PC-3 (cell line): ENCODE measurements around the gene SESN1. TPM values are rescaled to one million over a fixed set of nuclear protein-coding genes. Genes with fewer than 3 reads are reported as not detected.

Experiments used
- ATAC-seq: fragments of 200-7000 bp; cut with Tn5 transposase; 2 replicates; pipeline ENCODE4 v1.9.1; 2020; ENCODE audit warnings: mild to moderate bottlenecking, moderate library complexity
- BruUV-seq: library from RNA; stranded (reverse); fragments of 400-500 nt; replicated peaks from 2 replicates; lab custom pipeline; 2021; lab: Mats Ljungman, UMichigan
- CTCF ChIA-PET: fragments of 300-600 bp; sonication (Branson Sonifier 250); formaldehyde crosslinking; loops from one replicate; lab custom pipeline; 2022; ENCODE audit warnings: antibody characterized with exemption; lab: Charles Lee
- POLR2A ChIA-PET: fragments of 300-600 bp; sonication (Branson Sonifier 250); formaldehyde crosslinking; loops from one replicate; lab custom pipeline; 2022; ENCODE audit warnings: antibody characterized with exemption; ENCODE audit not compliant: unreplicated experiment; lab: Charles Lee
- DNase-seq: peaks from one replicate; pipeline ENCODE4 v3.0.0-alpha.2; 2015
- H2AFZ ChIP-seq: fragments of 300-600 bp; sonication (generic); 2 replicates; pipeline ENCODE4 v1.6.0; 2016; ENCODE audit warnings: antibody characterized with exemption, low read length
- H3F3A ChIP-seq: fragments of 300-600 bp; sonication (generic); one replicate; pipeline ENCODE4 v1.6.0; 2017; ENCODE audit warnings: antibody characterized with exemption, low read length, control low read depth, mild to moderate bottlenecking; ENCODE audit not compliant: unreplicated experiment
- H3K27ac ChIP-seq: fragments of 300-600 bp; sonication (generic); 2 replicates; pipeline ENCODE4 v1.5.1; 2016; ENCODE audit warnings: mild to moderate bottlenecking, low read length
- H3K27me3 ChIP-seq: fragments of 300-600 bp; sonication (generic); 2 replicates; pipeline ENCODE4 v1.6.1; 2016; ENCODE audit warnings: low read length, mixed read lengths
- H3K36me3 ChIP-seq: fragments of 300-600 bp; sonication (generic); 2 replicates; pipeline ENCODE4 v1.6.1; 2016; ENCODE audit warnings: low read depth, mixed run types, low read length, mixed read lengths
- H3K4me1 ChIP-seq: fragments of 300-600 bp; sonication (generic); 2 replicates; pipeline ENCODE4 v1.5.1; 2016; ENCODE audit warnings: low read length; ENCODE audit not compliant: insufficient read depth
- H3K4me2 ChIP-seq: fragments of 300-600 bp; sonication (generic); 2 replicates; pipeline ENCODE4 v1.6.0; 2016; ENCODE audit warnings: low read length
- H3K4me3 ChIP-seq: fragments of 300-600 bp; sonication (generic); 2 replicates; pipeline ENCODE4 v1.5.1; 2016; ENCODE audit warnings: mild to moderate bottlenecking, low read length, mixed read lengths
- H3K79me2 ChIP-seq: fragments of 300-600 bp; sonication (generic); 2 replicates; pipeline ENCODE4 v1.6.1; 2017; ENCODE audit warnings: low read length, mixed read lengths
- H3K9ac ChIP-seq: fragments of 300-600 bp; sonication (generic); 2 replicates; pipeline ENCODE4 v1.6.0; 2016; ENCODE audit warnings: mild to moderate bottlenecking, low read length
- H3K9me2 ChIP-seq: fragments of 300-600 bp; sonication (generic); replicated peaks from 2 replicates; pipeline ENCODE4 v1.6.1; 2016; ENCODE audit warnings: mixed run types, low read length, mixed read lengths
- H3K9me3 ChIP-seq: fragments of 300-600 bp; sonication (generic); 2 replicates; pipeline ENCODE4 v1.6.1; 2016; ENCODE audit warnings: low read length, mixed read lengths
- H4K20me1 ChIP-seq: fragments of 300-600 bp; sonication (generic); 2 replicates; pipeline ENCODE4 v1.6.1; 2016; ENCODE audit warnings: low read length, mixed read lengths
- CTCF ChIP-seq: fragments of 300-600 bp; sonication (generic); conservative IDR thresholded peaks from 2 replicates; pipeline ENCODE4 v1.5.1; 2017; ENCODE audit warnings: antibody characterized with exemption, low read depth, mild to moderate bottlenecking, low read length
- EZH2 ChIP-seq: fragments of 300-600 bp; sonication (generic); IDR thresholded peaks from one replicate; pipeline ENCODE4 v1.6.1; 2017; ENCODE audit warnings: antibody characterized with exemption, mild to moderate bottlenecking, low read length; ENCODE audit not compliant: unreplicated experiment
- EZH2phosphoT487 ChIP-seq: fragments of 300-600 bp; sonication (generic); IDR thresholded peaks from 2 replicates; pipeline ENCODE4 v1.6.1; 2018; ENCODE audit warnings: mild to moderate bottlenecking, antibody characterized with exemption, low read length, borderline replicate concordance
- intact Hi-C: fragments of 100-400 bp; cut with micrococcal nuclease; formaldehyde crosslinking; loops from 2 replicates; pipeline ENCODE4 v1.9.0; 2023
- total RNA-seq: library from RNA; depleted of rRNA; stranded (reverse); fragments of >200 nt; gene quantifications from 2 replicates; pipeline ENCODE4 v1.2.3, GENCODE V29; 2014

SESN1 gene
- total RNA-seq, 1 experiment from 2014 or later: 3.4 TPM

- Histone ChIP-seq H3K27ac (no peak overlapping the region), H3K4me3 (no peak overlapping the region), H4K20me1 (no peaks in the 10 kb centered on the region), H2AFZ (no peak overlapping the region), H3K36me3 (no peaks in the 10 kb centered on the region), H3K9me2 (no peaks in the 10 kb centered on the region), H3K27me3 (no peaks in the 10 kb centered on the region), H3K4me1 (peaks cover 13% of the 10 kb centered on the region), H3K9me3 (no peaks in the 10 kb centered on the region), H3F3A (no peaks in the 10 kb centered on the region), H3K79me2 (no peaks in the 10 kb centered on the region), H3K9ac (no peak overlapping the region), H3K4me2 (no peak overlapping the region)
- ChIA-PET POLR2A (no interaction called here), CTCF (no interaction called here)
- no peak for TF ChIP-seq CTCF
- TF ChIP-seq EZH2phosphoT487: no peak
- BruUV-seq: no TSS peak
- no peak for ATAC-seq
- no peak for DNase-seq
- intact Hi-C loops: no loop called here
Measured at GRCh38 chr6:109000289-109000688, 94.4 kb downstream of the SESN1 start.

- H3K27ac ChIP-seq: no peak overlapping the region
- ChIA-PET POLR2A (no interaction called here), CTCF (no interaction called here)
- BruUV-seq: no TSS peak
- H3K27me3 ChIP-seq: no peaks in the 10 kb centered on the region
- no peaks in the 10 kb centered on the region for H3K36me3 ChIP-seq
- ATAC-seq (no peak), DNase-seq (no peak)
- H4K20me1 ChIP-seq: no peaks in the 10 kb centered on the region
- TF ChIP-seq EZH2phosphoT487 (no peak), EZH2 (no peak), CTCF (no peak)
- intact Hi-C loops: loop anchor here (1.0 kb wide), 1 partner anchor 9 kb away; no protein-coding TSS in a partner anchor
- no peak overlapping the region for H3K4me2 ChIP-seq
- no peaks in the 10 kb centered on the region for H3K9me2 ChIP-seq
- H3K9me3 ChIP-seq: no peaks in the 10 kb centered on the region
- peaks cover 17% of the 10 kb centered on the region for H3K4me1 ChIP-seq
- H2AFZ ChIP-seq: no peak overlapping the region
- no peak overlapping the region for H3K4me3 ChIP-seq
- H3K79me2 ChIP-seq: no peaks in the 10 kb centered on the region
- no peak overlapping the region for H3K9ac ChIP-seq
- no peaks in the 10 kb centered on the region for H3F3A ChIP-seq
Measured at GRCh38 chr6:108999428-108999827, 95.2 kb downstream of the SESN1 start.

GRCh38 chr6:108998485-108998884 lies 96.2 kb downstream of the SESN1 start:
- H3K4me2 ChIP-seq: no peak overlapping the region
- no peaks in the 10 kb centered on the region for H3K9me2 ChIP-seq
- H3K9me3 ChIP-seq: no peaks in the 10 kb centered on the region
- no peak overlapping the region for H2AFZ ChIP-seq
- ATAC-seq: no peak
- H3K9ac ChIP-seq: no peak overlapping the region
- ChIA-PET POLR2A (no interaction called here), CTCF (no interaction called here)
- H3K36me3 ChIP-seq: no peaks in the 10 kb centered on the region
- H3K4me1 ChIP-seq: peaks cover 17% of the 10 kb centered on the region
- no peaks in the 10 kb centered on the region for H3K27me3 ChIP-seq
- BruUV-seq: no TSS peak
- no peak overlapping the region for H3K4me3 ChIP-seq
- TF ChIP-seq EZH2phosphoT487 (no peak), CTCF (no peak), EZH2 (no peak)
- no peaks in the 10 kb centered on the region for H4K20me1 ChIP-seq
- DNase-seq: no peak
- H3K27ac ChIP-seq: no peak overlapping the region
- intact Hi-C loops: no loop called here
- no peaks in the 10 kb centered on the region for H3F3A ChIP-seq
- no peaks in the 10 kb centered on the region for H3K79me2 ChIP-seq
